Transverse colon (tissue), 4 donors: ENCODE results near the gene STARD13. TPM values are rescaled to one million over a fixed set of nuclear protein-coding genes. Genes with fewer than 3 reads are reported as not detected.

ENCODE experiments used
- DNase-seq: peaks from one replicate; pipeline ENCODE4 v3.0.0-alpha.2; 2019
- H3K27ac ChIP-seq, 4 donors: fragments of 200-600 bp; sonication (generic); 2 replicates each; pipeline ENCODE4 v1.5.1; 2016 to 2018; ENCODE audit warnings: inconsistent platforms in 4 of 4
- H3K27me3 ChIP-seq: fragments of 200-600 bp; sonication (generic); 2 replicates; pipeline ENCODE4 v1.5.1; 2017; ENCODE audit warnings: inconsistent platforms
- H3K36me3 ChIP-seq, 4 donors: fragments of 200-600 bp; sonication (generic); 2 replicates each; pipeline ENCODE4 v1.5.1; 2017 to 2019; ENCODE audit warnings: inconsistent platforms in 4 of 4
- H3K4me1 ChIP-seq, 4 donors: fragments of 200-600 bp; sonication (generic); 2 replicates each; pipeline ENCODE4 v1.5.1; 2017 to 2020; ENCODE audit warnings: inconsistent platforms in 4 of 4
- H3K4me3 ChIP-seq, 4 donors: fragments of 200-600 bp; sonication (generic); 1 replicate in 1 of 4; 2 replicates in 3 of 4; pipeline versions ENCODE4 v1.5.1 to v1.6.1; 2017 to 2019; ENCODE audit warnings: inconsistent platforms in 4 of 4
- H3K9me3 ChIP-seq, 2 donors: fragments of 200-600 bp; sonication (generic); 2 replicates each; pipeline ENCODE4 v1.5.1; 2017 to 2019; ENCODE audit warnings: inconsistent platforms in 2 of 2
- EP300 ChIP-seq: sonication (generic); formaldehyde crosslinking; IDR thresholded peaks from one replicate; pipeline ENCODE4 v1.6.1; 2017; ENCODE audit warnings: antibody characterized with exemption, low read depth
- POLR2A ChIP-seq: fragments of 450-650 bp; IDR thresholded peaks from one replicate; pipeline ENCODE4 v1.6.1; 2016; ENCODE audit warnings: antibody characterized with exemption, mild to moderate bottlenecking, moderate library complexity
- POLR2AphosphoS5 ChIP-seq, 3 donors: sonication (generic); formaldehyde crosslinking; IDR thresholded peaks; one replicate each; pipeline ENCODE4 v1.6.1; 2016; ENCODE audit warnings: antibody characterized with exemption in 3 of 3
- WGBS, 2 donors: methylation state at CpG; one replicate each; pipeline ENCODE4 v1.1.5; 2018; ENCODE audit warnings: low coverage in 1 of 2; 5-methylcytosine and 5-hydroxymethylcytosine counted together
- in situ Hi-C, 4 donors: fragments of 200-750 bp; cut with MboI; loops; one replicate each; pipeline versions ENCODE4 v1.15.0 to v1.15.1; 2017; ENCODE audit warnings: low sequenced_read_pairs in 3 of 4, low pct_ligation_motif_present in 1 of 4, low pct_unique_long_range_greater_than_20kb in 1 of 4
- intact Hi-C: fragments of 100-400 bp; cut with DNase I; formaldehyde crosslinking; loops from one replicate; pipeline ENCODE4 v1.15.1; 2023; ENCODE audit warnings: low total_unique reads
- total RNA-seq, 4 donors: library from RNA; depleted of rRNA; stranded (reverse); fragments of >200 nt; gene quantifications; one replicate each; pipeline ENCODE4 v1.1.0, GENCODE V29; 2016
- TF ChIP-seq, protein P1 (sequence below), 5 experiments: fragments of 200-600 bp in 3 of 5; fragments of 450-650 bp in 2 of 5; sonication (generic) in 3 of 5; IDR thresholded peaks; 1 replicate in 2 of 5; 2 replicates in 3 of 5; pipeline ENCODE4 v1.5.1; 2016 to 2017; ENCODE audit warnings: antibody characterized with exemption in 5 of 5, inconsistent platforms in 3 of 5, mild to moderate bottlenecking in 2 of 5, moderate library complexity in 1 of 5

The STARD13 gene
- total RNA-seq, 4 donors from 2014 or later, result 18.1 to 107 (median 41.5) TPM

DNA sequence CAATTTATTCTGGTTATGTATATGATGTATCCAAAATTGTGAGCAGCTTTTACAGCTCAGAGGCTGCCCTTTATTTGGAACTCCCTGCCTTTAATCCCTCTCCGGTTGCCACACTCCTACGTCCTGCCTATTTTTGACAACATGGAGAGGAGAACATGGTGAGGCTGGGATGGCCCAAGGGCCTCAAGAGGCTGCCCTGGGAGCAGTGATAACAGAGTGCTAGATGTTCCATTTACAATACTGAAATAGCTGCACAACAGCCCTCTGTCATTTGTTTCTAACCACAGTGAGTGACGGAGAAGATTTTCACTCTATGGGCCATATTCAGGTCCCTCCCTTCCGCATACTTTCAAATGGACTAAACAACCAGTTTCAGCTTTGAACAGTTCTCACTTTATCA is 33.4 kb downstream of the STARD13 start:
- in situ Hi-C loops, result no loop called here
- no peak overlapping the region for H3K4me3 ChIP-seq
- H3K27ac ChIP-seq, result peak overlapping the region; percentile 0 to 63 (median 50)
- H3K36me3 ChIP-seq, result no peaks in the 10 kb centered on the region
- 92 to 93% methylated on average over 3 to 4 of the region's 4 CpGs for WGBS, 2 donors
- TF ChIP-seq, protein P1, sequence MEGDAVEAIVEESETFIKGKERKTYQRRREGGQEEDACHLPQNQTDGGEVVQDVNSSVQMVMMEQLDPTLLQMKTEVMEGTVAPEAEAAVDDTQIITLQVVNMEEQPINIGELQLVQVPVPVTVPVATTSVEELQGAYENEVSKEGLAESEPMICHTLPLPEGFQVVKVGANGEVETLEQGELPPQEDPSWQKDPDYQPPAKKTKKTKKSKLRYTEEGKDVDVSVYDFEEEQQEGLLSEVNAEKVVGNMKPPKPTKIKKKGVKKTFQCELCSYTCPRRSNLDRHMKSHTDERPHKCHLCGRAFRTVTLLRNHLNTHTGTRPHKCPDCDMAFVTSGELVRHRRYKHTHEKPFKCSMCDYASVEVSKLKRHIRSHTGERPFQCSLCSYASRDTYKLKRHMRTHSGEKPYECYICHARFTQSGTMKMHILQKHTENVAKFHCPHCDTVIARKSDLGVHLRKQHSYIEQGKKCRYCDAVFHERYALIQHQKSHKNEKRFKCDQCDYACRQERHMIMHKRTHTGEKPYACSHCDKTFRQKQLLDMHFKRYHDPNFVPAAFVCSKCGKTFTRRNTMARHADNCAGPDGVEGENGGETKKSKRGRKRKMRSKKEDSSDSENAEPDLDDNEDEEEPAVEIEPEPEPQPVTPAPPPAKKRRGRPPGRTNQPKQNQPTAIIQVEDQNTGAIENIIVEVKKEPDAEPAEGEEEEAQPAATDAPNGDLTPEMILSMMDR (IDR thresholded peaks at IDR 0.05), result no peak
- TF ChIP-seq EP300 (no peak), POLR2A (no peak), POLR2AphosphoS5 (IDR thresholded peaks at IDR 0.05) (no peak)
- no peak for DNase-seq
- peaks cover 8 to 32% (median 21%) of the 10 kb centered on the region in 4 donors for H3K4me1 ChIP-seq
- H3K9me3 ChIP-seq, result no peaks in the 10 kb centered on the region
- H3K27me3 ChIP-seq, result no peaks in the 10 kb centered on the region
- intact Hi-C loops, result no loop called here

DNA sequence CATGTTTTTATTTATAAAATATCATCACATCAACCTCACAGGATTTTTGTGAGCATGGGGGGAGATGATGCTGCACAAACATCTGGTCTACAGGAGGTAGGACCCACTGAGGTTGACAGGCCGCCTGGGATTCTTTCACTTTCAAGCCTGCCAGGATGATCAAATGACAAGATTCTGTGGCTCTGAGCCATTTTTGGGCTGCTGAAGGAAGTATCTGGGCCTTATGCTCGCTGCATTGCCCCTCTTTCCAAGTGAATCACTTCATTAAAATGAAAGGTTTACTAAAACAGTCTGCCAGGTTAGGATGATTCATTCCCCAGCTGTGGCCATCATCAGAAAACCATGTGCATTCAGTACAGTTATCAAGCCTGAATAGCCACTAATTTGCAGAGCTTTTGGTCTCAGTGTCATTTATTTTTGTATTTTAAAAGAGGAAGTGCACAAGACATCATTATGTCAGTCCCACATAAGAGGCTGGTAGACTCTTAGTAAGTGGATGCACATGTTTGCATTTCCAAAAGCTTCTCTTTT is 34.4 kb downstream of the STARD13 start:
- no peaks in the 10 kb centered on the region for H3K36me3 ChIP-seq
- intact Hi-C loops (no loop called here), in situ Hi-C loops (no loop called here)
- no peak for TF ChIP-seq EP300
- peak in 1 of 3 donors; percentile 27 for TF ChIP-seq POLR2AphosphoS5 (IDR thresholded peaks at IDR 0.05)
- TF ChIP-seq, protein P1 (IDR thresholded peaks at IDR 0.05), result no peak
- TF ChIP-seq POLR2A, result no peak
- 20% methylated on average over 2 of the region's 2 CpGs; no CpG with 5 or more reads in 1 of the 2 donors for WGBS, 2 donors
- no peaks in the 10 kb centered on the region for H3K27me3 ChIP-seq
- no peaks in the 10 kb centered on the region for H3K9me3 ChIP-seq
- H3K27ac ChIP-seq, result peak overlapping the region; percentile 46 to 63 (median 58)
- no peak overlapping the region for H3K4me3 ChIP-seq
- DNase-seq, result no peak
- peaks cover 8 to 32% (median 21%) of the 10 kb centered on the region in 4 donors for H3K4me1 ChIP-seq

DNA sequence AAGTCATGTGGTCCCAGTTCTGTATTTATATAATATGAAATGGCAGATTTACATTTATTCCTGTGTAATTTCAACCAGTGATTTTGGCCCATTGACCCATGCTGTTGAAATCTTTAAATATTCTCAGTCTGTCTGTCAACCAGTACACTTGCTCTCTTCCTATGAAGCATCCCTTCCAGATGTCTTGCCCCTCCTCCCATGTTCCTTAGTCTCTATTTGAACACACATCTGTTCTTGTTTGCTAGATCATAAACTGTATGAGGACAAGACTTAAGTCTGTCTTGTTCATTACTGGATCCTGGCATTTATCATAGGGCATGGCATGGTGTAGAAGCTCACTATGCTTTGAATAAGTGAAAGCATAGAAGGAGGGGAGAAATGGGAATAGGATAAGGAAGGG is 34.9 kb downstream of the STARD13 start:
- H3K9me3 ChIP-seq, result no peaks in the 10 kb centered on the region
- DNase-seq, result no peak
- H3K4me3 ChIP-seq, result no peak overlapping the region
- no peaks in the 10 kb centered on the region for H3K27me3 ChIP-seq
- peaks cover 8 to 32% (median 21%) of the 10 kb centered on the region in 4 donors for H3K4me1 ChIP-seq
- no peak for TF ChIP-seq EP300
- TF ChIP-seq, protein P1 (IDR thresholded peaks at IDR 0.05), result no peak
- TF ChIP-seq POLR2A, result no peak
- no peak for TF ChIP-seq POLR2AphosphoS5 (IDR thresholded peaks at IDR 0.05)
- no peaks in the 10 kb centered on the region for H3K36me3 ChIP-seq
- H3K27ac ChIP-seq, result peak overlapping the region; percentile 46 to 63 (median 58)
- intact Hi-C loops (no loop called here), in situ Hi-C loops (no loop called here)

DNA sequence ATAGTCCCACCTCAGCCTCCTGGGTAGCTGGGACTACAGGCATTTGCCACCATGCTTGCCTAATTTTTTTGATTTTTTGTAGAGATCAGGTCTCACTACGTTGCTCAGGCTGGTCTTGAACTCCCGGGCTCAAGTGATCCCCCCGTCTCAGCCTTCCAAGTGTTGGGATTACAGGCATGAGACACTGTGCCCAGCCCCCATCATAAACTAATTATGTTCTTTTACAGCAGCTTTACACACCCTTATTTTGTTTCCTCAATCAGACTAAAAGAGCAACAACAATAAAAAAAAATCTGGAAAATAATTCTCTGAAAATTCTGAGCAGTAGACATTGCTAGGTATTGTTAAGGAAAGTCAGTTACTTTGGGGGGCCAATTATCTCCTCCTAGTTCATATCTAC is 35.7 kb downstream of the STARD13 start:
- TF ChIP-seq, protein P1 (IDR thresholded peaks at IDR 0.05), result no peak
- TF ChIP-seq POLR2A, result no peak
- no peak for TF ChIP-seq POLR2AphosphoS5 (IDR thresholded peaks at IDR 0.05)
- no peak for TF ChIP-seq EP300
- Histone ChIP-seq H3K27ac (peak overlapping the region; percentile 54 to 63 (median 60)), H3K27me3 (no peaks in the 10 kb centered on the region), H3K4me3 (no peak overlapping the region), H3K36me3 (no peaks in the 10 kb centered on the region), H3K4me1 (peaks cover 8 to 32% (median 21%) of the 10 kb centered on the region in 4 donors), H3K9me3 (no peaks in the 10 kb centered on the region)
- DNase-seq, result no peak
- 18 to 32% methylated on average over 2 to 3 of the region's 3 CpGs for WGBS, 2 donors
- in situ Hi-C loops (loop anchor here in 1 of 4 donors (25.0 kb wide), 1 partner anchor 287 kb away; no protein-coding TSS in a partner anchor), intact Hi-C loops (no loop called here)
